PC-9 (cell line): ENCODE measurements around the gene TUBGCP6. TPM values are rescaled to one million over a fixed set of nuclear protein-coding genes. Genes with fewer than 3 reads are reported as not detected.

Source experiments
- Bru-seq: library from RNA; stranded (reverse); fragments of 400-500 nt; gene quantifications from one replicate; lab custom pipeline; 2021; lab: Mats Ljungman, UMichigan
- BruChase-seq, 2 experiments: library from RNA; stranded (reverse); fragments of 400-500 nt; gene quantifications; one replicate each; lab custom pipeline; 2021; lab: Mats Ljungman, UMichigan
- BruUV-seq: library from RNA; stranded (reverse); fragments of 400-500 nt; replicated peaks from 2 replicates; lab custom pipeline; 2021; lab: Mats Ljungman, UMichigan
- CTCF ChIA-PET: fragments of 300-600 bp; sonication (Branson Sonifier 250); formaldehyde crosslinking; loops from one replicate; lab custom pipeline; 2022; ENCODE audit warnings: antibody characterized with exemption; lab: Charles Lee
- POLR2A ChIA-PET: fragments of 300-600 bp; sonication (Branson Sonifier 250); formaldehyde crosslinking; loops from one replicate; lab custom pipeline; 2022; ENCODE audit warnings: antibody characterized with exemption; ENCODE audit not compliant: unreplicated experiment; lab: Charles Lee
- DNase-seq, 2 experiments: peaks; one replicate each; pipeline versions ENCODE4 v3.0.0 to v3.0.0-alpha.2; 2015 to 2022; ENCODE audit warnings: mixed read lengths in 1 of 2
- H2AFZ ChIP-seq: fragments of 200-600 bp; sonication (generic); 2 replicates; pipeline ENCODE4 v1.8.1; 2017; ENCODE audit warnings: antibody characterized with exemption
- H3F3A ChIP-seq: fragments of 200-600 bp; sonication (generic); 2 replicates; pipeline ENCODE4 v1.8.1; 2017; ENCODE audit warnings: antibody characterized with exemption, mild to moderate bottlenecking, low read depth; ENCODE audit not compliant: insufficient read depth
- H3K27ac ChIP-seq: fragments of 200-600 bp; sonication (generic); 2 replicates; pipeline ENCODE4 v1.6.1; 2016; ENCODE audit warnings: mixed run types
- H3K27me3 ChIP-seq: fragments of 200-600 bp; sonication (generic); 2 replicates; pipeline ENCODE4 v1.6.1; 2016; ENCODE audit warnings: low read depth, mixed run types; ENCODE audit not compliant: insufficient read depth
- H3K36me3 ChIP-seq: fragments of 200-600 bp; sonication (generic); 2 replicates; pipeline ENCODE4 v1.6.1; 2016; ENCODE audit warnings: low read depth, mixed run types
- H3K4me1 ChIP-seq: fragments of 200-600 bp; sonication (generic); replicated peaks from 2 replicates; pipeline ENCODE4 v1.6.1; 2016; ENCODE audit warnings: mixed run types; ENCODE audit not compliant: insufficient read depth
- H3K4me2 ChIP-seq: fragments of 200-600 bp; sonication (generic); 2 replicates; pipeline ENCODE4 v1.6.1; 2017; ENCODE audit warnings: mixed run types
- H3K4me3 ChIP-seq: fragments of 200-600 bp; sonication (generic); 2 replicates; pipeline ENCODE4 v1.6.1; 2016; ENCODE audit warnings: mixed run types
- H3K79me2 ChIP-seq: fragments of 200-600 bp; sonication (generic); 2 replicates; pipeline ENCODE4 v1.6.1; 2017; ENCODE audit warnings: low read depth, mixed run types
- H3K9me2 ChIP-seq: fragments of 200-600 bp; sonication (generic); 2 replicates; pipeline ENCODE4 v1.8.1; 2017; ENCODE audit warnings: mild to moderate bottlenecking; ENCODE audit not compliant: insufficient read depth
- H3K9me3 ChIP-seq: fragments of 200-600 bp; sonication (generic); 2 replicates; pipeline ENCODE4 v1.8.1; 2016; ENCODE audit warnings: low read depth; ENCODE audit not compliant: insufficient read depth
- H4K20me1 ChIP-seq: fragments of 200-600 bp; sonication (generic); 2 replicates; pipeline ENCODE4 v1.8.1; 2017; ENCODE audit not compliant: insufficient read depth
- CTCF ChIP-seq: fragments of 200-600 bp; sonication (generic); conservative IDR thresholded peaks from 2 replicates; pipeline ENCODE4 v1.6.1; 2017; ENCODE audit warnings: mixed run types, antibody characterized with exemption, mild to moderate bottlenecking, moderate library complexity
- EZH2 ChIP-seq: fragments of 200-600 bp; sonication (generic); IDR thresholded peaks from 2 replicates; pipeline ENCODE4 v1.8.0; 2017; ENCODE audit warnings: antibody characterized with exemption, low read depth
- intact Hi-C: fragments of 100-400 bp; cut with micrococcal nuclease; formaldehyde crosslinking; loops from one replicate; pipeline ENCODE4 v1.10.0; 2022; ENCODE audit not compliant: unreplicated experiment
- long read RNA-seq: library from polyadenylated mRNA; stranded (forward); transcript quantifications from one replicate; pipeline ENCODE4 v2.0.0, GENCODE V29; 2022
- total RNA-seq: library from RNA; stranded (reverse); gene quantifications from 2 replicates; pipeline ENCODE4 v1.2.3, GENCODE V29; 2021

TUBGCP6 gene
- total RNA-seq (31.3 and 34.8 TPM in 2 replicates), Bru-seq, nascent RNA (percentile 53 among the genes with signal in this experiment), BruChase-seq, experiment 1, labeled RNA remaining after a 2-hour chase (percentile 60 among the genes with signal in this experiment), BruChase-seq, experiment 2, labeled RNA remaining after a 6-hour chase (percentile 76 among the genes with signal in this experiment)
- long read RNA-seq, full-length matches to known transcripts: 3 of 53 reads
- long read RNA-seq, partial matches to known transcripts: 37 of 53 reads
- long read RNA-seq, other reads (novel, unspliced or antisense): 13 of 53 reads

- TF ChIP-seq CTCF (peak; percentile 27; the same call in 1 of the 2 replicates), EZH2 (no peak)
- peak within 1 kb of the TSS; percentile 86 for H3K4me3 ChIP-seq
- H3K9me2 ChIP-seq: no peaks in the 10 kb centered on the region
- ChIA-PET POLR2A (interaction anchor here (0.7 kb wide), 1 partner anchor 253 kb away, joined by 4 read pairs; no protein-coding TSS in a partner anchor), CTCF (no interaction called here)
- BruUV-seq: no TSS peak
- peak; percentile 91 to 93 for DNase-seq
- peaks cover 37% of the 10 kb centered on the region for H3K4me1 ChIP-seq
- H2AFZ ChIP-seq: peak within 1 kb of the TSS; percentile 97
- 0 out of 2 replicates have a peak, but pooled peaks cover 18% of the 10 kb centered on the region for H3K36me3 ChIP-seq
- peak within 1 kb of the TSS; percentile 69 for H3K27ac ChIP-seq
- H3K9me3 ChIP-seq: no peaks in the 10 kb centered on the region
- H3F3A ChIP-seq: peaks cover 48% of the 10 kb centered on the region
- peaks cover 83% of the 10 kb centered on the region for H3K79me2 ChIP-seq
- peaks cover 73% of the 10 kb centered on the region for H4K20me1 ChIP-seq
- H3K27me3 ChIP-seq: no peaks in the 10 kb centered on the region
- peak within 1 kb of the TSS; percentile 93 for H3K4me2 ChIP-seq
- intact Hi-C loops: loop anchor here (2.0 kb wide), 1 partner anchor 82 kb away; the partner anchor contains the start of gene DENND6B
Measured at GRCh38 chr22:50244420-50245213, at the start of gene TUBGCP6. TSS of gene TUBGCP6 (minus strand) at chr22:50245023. CDS start at chr22:50244459, 564 bp downstream.

GRCh38 chr22:50294319-50294656 is 49.5 kb upstream of the TUBGCP6 start:
- Histone ChIP-seq H3K4me1 (peaks cover 61% of the 10 kb centered on the region), H3K4me2 (peak overlapping the region; percentile 87), H3K4me3 (peak overlapping the region; percentile 54), H3K9me3 (no peaks in the 10 kb centered on the region), H3K79me2 (peaks cover 91% of the 10 kb centered on the region), H3K9me2 (no peaks in the 10 kb centered on the region), H3F3A (peaks cover 63% of the 10 kb centered on the region), H3K36me3 (peaks cover 25% of the 10 kb centered on the region; the same call in 1 of the 2 replicates), H3K27me3 (no peaks in the 10 kb centered on the region), H2AFZ (no peak overlapping the region), H4K20me1 (peaks cover 81% of the 10 kb centered on the region), H3K27ac (peak overlapping the region; percentile 87)
- no peak for DNase-seq
- ChIA-PET CTCF (interaction anchor here (0.7 to 1.7 kb wide), 2 partner anchors 11 to 47 kb away, joined by 3 to 6 read pairs; no protein-coding TSS in a partner anchor), POLR2A (interaction anchor here (0.6 to 1.8 kb wide), 2 partner anchors 10 to 12 kb away, joined by 9 to 12 read pairs; no protein-coding TSS in a partner anchor)
- no peak for TF ChIP-seq EZH2
- no peak for TF ChIP-seq CTCF
- intact Hi-C loops: no loop called here
- BruUV-seq: no TSS peak
